ENCODE measurements around the gene TXLNB. TPM values are rescaled to one million over a fixed set of nuclear protein-coding genes. Genes with fewer than 3 reads are reported as not detected.

Gene TXLNB
- total and polyA plus RNA-seq, 2 donors (not counting 3 experiments of a cell fraction or from before 2014, with no cell fraction given): 0.04 to 0.18 TPM

DNA sequence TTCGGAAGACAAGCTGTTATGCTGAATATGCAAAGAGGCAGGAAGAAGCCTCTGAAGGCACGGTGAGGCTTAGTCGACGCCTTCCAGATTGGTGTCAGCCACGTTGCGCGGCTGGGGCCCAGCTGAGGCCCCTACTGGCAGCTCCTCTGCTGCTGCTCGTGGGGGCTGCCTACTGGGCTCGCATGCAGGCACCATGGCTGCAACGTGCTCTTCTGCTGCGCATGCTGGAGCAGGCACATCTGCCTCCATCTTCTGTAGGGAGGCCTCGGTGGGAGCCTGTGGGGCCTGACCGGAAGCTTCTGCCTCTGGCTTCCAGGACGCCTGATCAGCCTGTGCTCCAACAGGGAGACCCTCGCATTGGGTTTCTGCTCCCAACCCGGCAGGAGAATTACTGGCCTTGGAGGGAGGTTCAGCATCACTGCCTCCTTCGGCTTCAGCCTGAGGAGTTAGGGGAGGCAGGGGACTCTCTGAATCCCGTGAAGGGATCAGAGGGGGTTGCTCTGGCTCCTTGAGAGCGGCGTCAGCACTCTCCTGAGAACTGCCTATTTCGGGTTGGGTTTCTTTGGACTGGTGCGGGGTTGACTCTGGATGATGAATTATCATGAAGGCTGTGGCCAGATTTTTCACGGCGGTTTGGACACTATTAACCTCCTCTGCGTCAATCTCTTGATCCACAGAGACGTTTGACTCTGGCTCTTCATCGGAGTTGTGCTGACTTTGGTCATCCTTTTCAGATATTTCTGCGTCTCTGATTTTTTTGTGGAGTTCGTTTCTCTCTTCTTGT lies 49.1 kb downstream of the TXLNB start:
- Histone ChIP-seq H3K27ac (ENCODE audit: insufficient read depth, low read depth, low read length) (no peak overlapping the region), H3K79me2 (ENCODE audit: control insufficient read depth, insufficient read depth, low read length) (no peaks in the 10 kb centered on the region), H3K4me2 (ENCODE audit: insufficient read depth, low read length) (no peak overlapping the region), H3K9me1 (replicated peaks; ENCODE audit: control insufficient read depth, extremely low read depth, insufficient read depth, low read length) (no peaks in the 10 kb centered on the region), H3K9ac (replicated peaks; ENCODE audit: extremely low read depth, insufficient read depth, low read length) (no peak overlapping the region), H3K36me3 (ENCODE audit: control insufficient read depth in 2 of 2, extremely low read depth in 1 of 2, insufficient read depth in 2 of 2, low read length in 2 of 2) (no peaks in the 10 kb centered on the region), H3K27me3 (ENCODE audit: control insufficient read depth in 2 of 2, insufficient read depth in 2 of 2, low read length in 2 of 2) (peaks cover 2 to 3% of the 10 kb centered on the region in 2 experiments), H3K4me3 (replicated peaks in 1 of 3; ENCODE audit: insufficient read depth in 1 of 3, low read depth in 1 of 3, low read length in 3 of 3) (no peak overlapping the region), H3K4me1 (ENCODE audit: control insufficient read depth, extremely low read depth, insufficient read depth, low read length) (peaks cover 5% of the 10 kb centered on the region), H2AFZ (ENCODE audit: low read depth, low read length) (no peak overlapping the region), H4K20me1 (replicated peaks; ENCODE audit: control insufficient read depth, extremely low read depth, insufficient read depth, low read length) (no peaks in the 10 kb centered on the region), H3K9me3 (replicated peaks; ENCODE audit: control insufficient read depth, insufficient read depth, low read length) (no peaks in the 10 kb centered on the region)
- ChIA-PET POLR2A (no interaction called here), CTCF (interaction anchor here (0.8 kb wide), 1 partner anchor 23 kb away, joined by 3 read pairs; no protein-coding TSS in a partner anchor)
- FAIRE-seq (no peak), DNase-seq (ENCODE audit: low read depth, low spot score) (no peak)
- TF ChIP-seq GATA2 (IDR thresholded peaks at IDR 0.05; ENCODE audit: insufficient read depth, insufficient read length, low read depth, low read length) (no peak), JUN (IDR thresholded peaks at IDR 0.05; ENCODE audit: borderline replicate concordance, insufficient read depth, insufficient read length, low read depth) (no peak), EZH2 (IDR thresholded peaks at IDR 0.05; ENCODE audit: borderline replicate concordance, low read depth, low read length, severe bottlenecking) (no peak), POLR2AphosphoS5 (IDR thresholded peaks at IDR 0.05; ENCODE audit: insufficient read depth, low read depth, low read length) (no peak), POLR2A (IDR thresholded peaks at IDR 0.05; ENCODE audit: low read depth, low read length) (no peak), FOS (IDR thresholded peaks at IDR 0.05; ENCODE audit: borderline replicate concordance, insufficient read depth, low read length) (no peak)
- TF ChIP-seq, protein P1, sequence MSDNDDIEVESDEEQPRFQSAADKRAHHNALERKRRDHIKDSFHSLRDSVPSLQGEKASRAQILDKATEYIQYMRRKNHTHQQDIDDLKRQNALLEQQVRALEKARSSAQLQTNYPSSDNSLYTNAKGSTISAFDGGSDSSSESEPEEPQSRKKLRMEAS (IDR thresholded peaks at IDR 0.05; ENCODE audit: insufficient read depth, insufficient read length): no peak
- dilution Hi-C loops (cut with MboI; ENCODE audit: extremely low pct_ligation_motif_present, low sequenced_read_pairs) (no loop called here), intact Hi-C loops (cut with micrococcal nuclease) (no loop called here)
- BruUV-seq (replicated peaks): no TSS peak

All from endothelial cell of umbilical vein (primary cell).